ENCODE measurements around the gene RHOH. TPM values are rescaled to one million over a fixed set of nuclear protein-coding genes. Genes with fewer than 3 reads are reported as not detected.

RHOH gene
- total and polyA plus RNA-seq, 2 donors from 2014 or later, result 0.17 to 14.1 TPM

DNA sequence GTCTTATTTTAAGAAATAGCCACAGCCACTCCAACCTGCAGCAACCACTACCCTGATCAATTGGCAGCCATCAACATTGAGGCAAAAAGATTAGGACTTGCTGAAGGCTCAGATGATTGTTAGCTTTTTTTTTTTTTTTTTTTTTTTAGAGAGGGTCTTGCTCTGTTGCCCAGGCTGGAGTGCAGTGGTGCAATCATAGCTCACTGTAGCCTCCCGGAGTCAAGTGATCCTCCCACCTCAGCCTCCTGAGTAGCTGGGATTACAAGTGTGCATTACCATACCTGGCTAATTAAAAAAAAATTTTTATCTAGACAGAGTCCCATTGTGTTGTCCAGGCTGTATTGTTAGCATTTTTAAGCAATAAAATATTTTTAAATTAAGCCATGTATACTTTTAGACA lies 26.5 kb downstream of the RHOH start:
- H3K27me3 ChIP-seq (ENCODE audit: control insufficient read depth, insufficient read depth, low read length), result no peaks in the 10 kb centered on the region
- FAIRE-seq (no peak), DNase-seq (no peak)
- H3K4me1 ChIP-seq (ENCODE audit: control insufficient read depth in 2 of 3, insufficient read depth in 2 of 3, low read depth in 1 of 3, low read length in 3 of 3), result no peaks in the 10 kb centered on the region
- H3K4me3 ChIP-seq (ENCODE audit: low read length in 3 of 3), result no peak overlapping the region
- no peak overlapping the region for H3K9ac ChIP-seq (ENCODE audit: low read length in 3 of 3)
- intact Hi-C loops (cut with DNase I), result no loop called here
- TF ChIP-seq, protein P1, sequence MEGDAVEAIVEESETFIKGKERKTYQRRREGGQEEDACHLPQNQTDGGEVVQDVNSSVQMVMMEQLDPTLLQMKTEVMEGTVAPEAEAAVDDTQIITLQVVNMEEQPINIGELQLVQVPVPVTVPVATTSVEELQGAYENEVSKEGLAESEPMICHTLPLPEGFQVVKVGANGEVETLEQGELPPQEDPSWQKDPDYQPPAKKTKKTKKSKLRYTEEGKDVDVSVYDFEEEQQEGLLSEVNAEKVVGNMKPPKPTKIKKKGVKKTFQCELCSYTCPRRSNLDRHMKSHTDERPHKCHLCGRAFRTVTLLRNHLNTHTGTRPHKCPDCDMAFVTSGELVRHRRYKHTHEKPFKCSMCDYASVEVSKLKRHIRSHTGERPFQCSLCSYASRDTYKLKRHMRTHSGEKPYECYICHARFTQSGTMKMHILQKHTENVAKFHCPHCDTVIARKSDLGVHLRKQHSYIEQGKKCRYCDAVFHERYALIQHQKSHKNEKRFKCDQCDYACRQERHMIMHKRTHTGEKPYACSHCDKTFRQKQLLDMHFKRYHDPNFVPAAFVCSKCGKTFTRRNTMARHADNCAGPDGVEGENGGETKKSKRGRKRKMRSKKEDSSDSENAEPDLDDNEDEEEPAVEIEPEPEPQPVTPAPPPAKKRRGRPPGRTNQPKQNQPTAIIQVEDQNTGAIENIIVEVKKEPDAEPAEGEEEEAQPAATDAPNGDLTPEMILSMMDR (IDR thresholded peaks at IDR 0.05; ENCODE audit: borderline replicate concordance, extremely low read depth, insufficient read depth), result no peak
- H3K9me3 ChIP-seq (ENCODE audit: control insufficient read depth in 2 of 3, insufficient read depth in 1 of 3, low read length in 3 of 3), result no peaks in the 10 kb centered on the region
- H3K36me3 ChIP-seq (ENCODE audit: control insufficient read depth in 2 of 3, insufficient read depth in 3 of 3, low read length in 3 of 3), result no peaks in the 10 kb centered on the region
- H3K27ac ChIP-seq (ENCODE audit: low read depth in 2 of 2, low read length in 2 of 2), result no peak overlapping the region

DNA sequence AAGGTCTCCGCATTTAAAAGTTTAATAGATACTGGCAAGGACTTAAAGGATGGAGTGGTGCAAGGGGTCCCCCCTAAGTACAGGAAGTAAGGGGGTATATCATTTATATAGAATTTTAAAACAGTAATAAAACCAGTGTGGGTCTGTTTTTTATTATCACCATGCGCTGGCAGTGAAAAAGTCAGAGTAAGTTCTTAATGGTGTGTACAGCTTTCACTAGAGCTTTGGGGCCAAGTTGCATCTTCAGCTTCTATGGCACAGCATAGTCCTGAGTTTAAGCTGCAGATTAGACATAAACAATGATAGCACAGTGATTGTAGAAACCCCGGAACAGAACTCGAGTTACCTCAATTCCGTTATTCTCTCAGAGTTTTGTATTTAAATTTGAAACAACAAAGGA lies 27.6 kb downstream of the RHOH start:
- H3K27ac ChIP-seq (ENCODE audit: low read depth in 2 of 2, low read length in 2 of 2), result no peak overlapping the region
- no peak overlapping the region for H3K9ac ChIP-seq (ENCODE audit: low read length in 3 of 3)
- no peak overlapping the region for H3K4me3 ChIP-seq (ENCODE audit: low read length in 3 of 3)
- DNase-seq (no peak), FAIRE-seq (no peak)
- intact Hi-C loops (cut with DNase I), result no loop called here
- H3K9me3 ChIP-seq (ENCODE audit: control insufficient read depth in 2 of 3, insufficient read depth in 1 of 3, low read length in 3 of 3), result no peaks in the 10 kb centered on the region
- no peaks in the 10 kb centered on the region for H3K27me3 ChIP-seq (ENCODE audit: control insufficient read depth, insufficient read depth, low read length)
- H3K4me1 ChIP-seq (ENCODE audit: control insufficient read depth in 2 of 3, insufficient read depth in 2 of 3, low read depth in 1 of 3, low read length in 3 of 3), result no peaks in the 10 kb centered on the region
- H3K36me3 ChIP-seq (ENCODE audit: control insufficient read depth in 2 of 3, insufficient read depth in 3 of 3, low read length in 3 of 3), result no peaks in the 10 kb centered on the region
- TF ChIP-seq, protein P1 (IDR thresholded peaks at IDR 0.05; ENCODE audit: borderline replicate concordance, extremely low read depth, insufficient read depth), result no peak

DNA sequence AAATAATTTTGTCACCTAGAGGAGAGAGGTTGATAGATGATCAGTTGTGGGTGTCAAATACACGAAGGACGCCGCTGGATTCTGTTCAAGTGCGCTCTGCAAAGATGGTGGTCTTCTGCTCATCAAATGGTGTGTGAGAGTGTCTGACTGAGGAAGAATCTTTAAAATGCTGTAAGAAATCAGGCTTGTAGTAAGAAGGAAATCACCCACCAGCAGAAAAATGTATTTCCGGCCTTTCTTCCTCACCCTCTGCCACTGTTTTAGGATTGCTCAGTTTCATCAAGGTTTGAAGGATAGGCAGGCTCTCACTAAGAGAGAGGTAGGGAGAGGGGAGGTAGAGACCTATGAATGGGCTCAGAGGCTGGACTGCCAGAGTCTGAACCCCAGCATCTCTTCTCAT lies 28.7 kb downstream of the RHOH start:
- DNase-seq (no peak), FAIRE-seq (no peak)
- no peaks in the 10 kb centered on the region for H3K9me3 ChIP-seq (ENCODE audit: control insufficient read depth in 2 of 3, insufficient read depth in 1 of 3, low read length in 3 of 3)
- TF ChIP-seq, protein P1 (IDR thresholded peaks at IDR 0.05; ENCODE audit: borderline replicate concordance, extremely low read depth, insufficient read depth), result no peak
- H3K9ac ChIP-seq (ENCODE audit: low read length in 3 of 3), result no peak overlapping the region
- intact Hi-C loops (cut with DNase I), result no loop called here
- no peaks in the 10 kb centered on the region for H3K4me1 ChIP-seq (ENCODE audit: control insufficient read depth in 2 of 3, insufficient read depth in 2 of 3, low read depth in 1 of 3, low read length in 3 of 3)
- H3K4me3 ChIP-seq (ENCODE audit: low read length in 3 of 3), result no peak overlapping the region
- no peak overlapping the region for H3K27ac ChIP-seq (ENCODE audit: low read depth in 2 of 2, low read length in 2 of 2)
- H3K27me3 ChIP-seq (ENCODE audit: control insufficient read depth, insufficient read depth, low read length), result no peaks in the 10 kb centered on the region
- no peaks in the 10 kb centered on the region for H3K36me3 ChIP-seq (ENCODE audit: control insufficient read depth in 2 of 3, insufficient read depth in 3 of 3, low read length in 3 of 3)

DNA sequence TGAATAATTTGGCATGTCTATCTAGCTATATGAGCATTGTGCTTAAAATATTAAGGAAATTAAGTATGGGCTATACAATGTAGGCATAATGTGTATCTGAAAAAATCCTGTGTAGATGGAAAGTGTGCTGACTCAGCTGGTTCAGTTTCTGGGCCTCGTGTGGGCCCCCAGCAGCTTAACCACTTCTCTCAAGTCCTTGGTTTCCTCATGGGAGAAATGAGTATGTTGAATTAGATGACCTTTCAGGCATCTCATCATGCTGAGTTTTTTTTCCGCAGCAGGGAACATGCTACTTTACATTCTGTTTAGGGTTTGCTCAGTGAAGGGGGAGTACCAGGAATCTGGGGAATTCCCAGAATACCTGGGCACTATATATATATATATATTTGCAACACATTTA lies 30.5 kb downstream of the RHOH start:
- no peaks in the 10 kb centered on the region for H3K9me3 ChIP-seq (ENCODE audit: control insufficient read depth in 2 of 3, insufficient read depth in 1 of 3, low read length in 3 of 3)
- TF ChIP-seq, protein P1 (IDR thresholded peaks at IDR 0.05; ENCODE audit: borderline replicate concordance, extremely low read depth, insufficient read depth), result no peak
- no peak overlapping the region for H3K9ac ChIP-seq (ENCODE audit: low read length in 3 of 3)
- H3K36me3 ChIP-seq (ENCODE audit: control insufficient read depth in 2 of 3, insufficient read depth in 3 of 3, low read length in 3 of 3), result no peaks in the 10 kb centered on the region
- FAIRE-seq (no peak), DNase-seq (no peak)
- no peaks in the 10 kb centered on the region for H3K4me1 ChIP-seq (ENCODE audit: control insufficient read depth in 2 of 3, insufficient read depth in 2 of 3, low read depth in 1 of 3, low read length in 3 of 3)
- H3K4me3 ChIP-seq (ENCODE audit: low read length in 3 of 3), result no peak overlapping the region
- intact Hi-C loops (cut with DNase I), result no loop called here
- no peak overlapping the region for H3K27ac ChIP-seq (ENCODE audit: low read depth in 2 of 2, low read length in 2 of 2)
- H3K27me3 ChIP-seq (ENCODE audit: control insufficient read depth, insufficient read depth, low read length), result no peaks in the 10 kb centered on the region
